CD4-positive, alpha-beta T cell (primary cell): ENCODE data around the gene CC2D1B. TPM values are rescaled to one million over a fixed set of nuclear protein-coding genes. Genes with fewer than 3 reads are reported as not detected.

Experiments used
- ATAC-seq: fragments of 200-7000 bp; cut with Tn5 transposase; one replicate; pipeline ENCODE4 v1.10.0; 2022; ENCODE audit warnings: mild to moderate bottlenecking; ENCODE audit not compliant: poor library complexity
- CTCF ChIA-PET: fragments of 350-600 bp; sonication (Branson Sonifier 250); formaldehyde crosslinking; loops from one replicate; lab custom pipeline; 2021; ENCODE audit warnings: antibody characterized with exemption, inconsistent platforms; lab: Charles Lee
- POLR2A ChIA-PET: fragments of 350-600 bp; sonication (Branson Sonifier 250); formaldehyde crosslinking; loops from one replicate; lab custom pipeline; 2021; ENCODE audit warnings: antibody characterized with exemption, inconsistent platforms; lab: Charles Lee
- DNase-seq, 14 experiments: peaks; one replicate each; pipeline ENCODE4 v3.0.0-alpha.2; 2013 to 2020; ENCODE audit warnings: mixed read lengths in 2 of 14
- H3K27ac ChIP-seq, 2 donors: one replicate each; pipeline versions ENCODE4 v1.5.1 to v1.7.0; 2013; ENCODE audit warnings: low read length in 2 of 2, low read depth in 1 of 2, mild to moderate bottlenecking in 1 of 2
- H3K27me3 ChIP-seq, 2 experiments: 1 replicate in 1 of 2; 2 replicates in 1 of 2; pipeline versions ENCODE4 v1.6.1 to v1.7.0; 2013; ENCODE audit warnings: low read length in 2 of 2, control low read depth in 1 of 2, mild to moderate bottlenecking in 1 of 2, moderate library complexity in 1 of 2; ENCODE audit not compliant: insufficient read depth in 2 of 2, control insufficient read depth in 1 of 2
- H3K36me3 ChIP-seq: one replicate; pipeline ENCODE4 v1.6.1; 2013; ENCODE audit warnings: low read length, control low read depth; ENCODE audit not compliant: insufficient read depth
- H3K4me1 ChIP-seq: one replicate; pipeline ENCODE4 v1.6.1; 2013; ENCODE audit warnings: low read length, control low read depth; ENCODE audit not compliant: insufficient read depth
- H3K4me3 ChIP-seq: one replicate; pipeline ENCODE4 v1.5.1; 2013; ENCODE audit warnings: mild to moderate bottlenecking, low read length, moderate library complexity
- H3K9me3 ChIP-seq, 2 experiments: 1 replicate in 1 of 2; 2 replicates in 1 of 2; pipeline versions ENCODE4 v1.6.1 to v1.7.0; 2013; ENCODE audit warnings: low read length in 2 of 2, mild to moderate bottlenecking in 2 of 2, control low read depth in 1 of 2, moderate library complexity in 1 of 2; ENCODE audit not compliant: control insufficient read depth in 1 of 2, insufficient read depth in 1 of 2
- H3K27ac Mint-ChIP-seq: one replicate; pipeline ENCODE4 v1.8.0; 2020; ENCODE audit warnings: mixed read lengths
- H3K27me3 Mint-ChIP-seq: one replicate; pipeline ENCODE4 v1.8.0; 2021; ENCODE audit warnings: mixed read lengths
- H3K36me3 Mint-ChIP-seq: one replicate; pipeline ENCODE4 v1.8.0; 2021; ENCODE audit warnings: low read depth, mixed read lengths
- H3K4me1 Mint-ChIP-seq: one replicate; pipeline ENCODE4 v1.8.0; 2021; ENCODE audit warnings: low read depth, mixed read lengths
- H3K4me3 Mint-ChIP-seq: one replicate; pipeline ENCODE4 v1.8.0; 2020; ENCODE audit warnings: mild to moderate bottlenecking, mixed read lengths
- H3K9me3 Mint-ChIP-seq: one replicate; pipeline ENCODE4 v1.8.0; 2020; ENCODE audit warnings: mixed read lengths
- CTCF ChIP-seq: fragments of 200-600 bp; IDR thresholded peaks from one replicate; pipeline ENCODE4 v1.8.0; 2022; ENCODE audit warnings: antibody characterized with exemption, mild to moderate bottlenecking
- intact Hi-C, 2 experiments: fragments of 100-400 bp; cut with DNase I in 1 of 2; cut with micrococcal nuclease in 1 of 2; formaldehyde crosslinking; loops; one replicate each; pipeline versions ENCODE4 v1.15.1 to v1.9.0; 2023 to 2025; cut with DNase I, micrococcal nuclease
- total RNA-seq, 174 experiments: library from RNA in 2 of 174; stranded (reverse) in 2 of 174; gene quantifications; one replicate each; pipeline ENCODE4 v1.2.3 and lab custom pipeline; 2021 to 2026

Gene CC2D1B
- total RNA-seq, 2 experiments from 2014 or later: 46.5 to 47.5 TPM

GRCh38 chr1:52399629-52400028 is 33.6 kb upstream of the CC2D1B start:
- H3K4me3 Mint-ChIP-seq: no peak overlapping the region
- ChIA-PET POLR2A (no interaction called here), CTCF (interaction anchor here (0.6 kb wide), 1 partner anchor 157 kb away, joined by 3 read pairs; no protein-coding TSS in a partner anchor)
- ATAC-seq (no peak), DNase-seq (no peak)
- H3K4me3 ChIP-seq: no peak overlapping the region
- no peaks in the 10 kb centered on the region for H3K27me3 Mint-ChIP-seq
- no peak overlapping the region for H3K27ac ChIP-seq
- H3K9me3 ChIP-seq: no peaks in the 10 kb centered on the region
- TF ChIP-seq CTCF: no peak
- H3K27me3 ChIP-seq: no peaks in the 10 kb centered on the region
- H3K27ac Mint-ChIP-seq: no peak overlapping the region
- no peaks in the 10 kb centered on the region for H3K9me3 Mint-ChIP-seq
- H3K36me3 Mint-ChIP-seq: peaks cover 7% of the 10 kb centered on the region
- H3K4me1 Mint-ChIP-seq: peaks cover 13% of the 10 kb centered on the region
- H3K4me1 ChIP-seq: peaks cover 5% of the 10 kb centered on the region
- H3K36me3 ChIP-seq: no peaks in the 10 kb centered on the region
- intact Hi-C loops: loop anchor here in 1 of 2 experiments (5.0 to 10.0 kb wide), 4 partner anchors 255 to 525 kb away; partner anchors contain the start of genes BTF3L4, ECHDC2, SCP2 and TXNDC12

GRCh38 chr1:52393174-52393573 is 27.2 kb upstream of the CC2D1B start:
- TF ChIP-seq CTCF: no peak
- no peaks in the 10 kb centered on the region for H3K36me3 ChIP-seq
- no peaks in the 10 kb centered on the region for H3K36me3 Mint-ChIP-seq
- H3K4me3 Mint-ChIP-seq: no peak overlapping the region
- no peaks in the 10 kb centered on the region for H3K27me3 ChIP-seq
- no peak overlapping the region for H3K27ac Mint-ChIP-seq
- no peak for ATAC-seq
- CTCF ChIA-PET: no interaction called here
- DNase-seq: no peak
- no peaks in the 10 kb centered on the region for H3K4me1 Mint-ChIP-seq
- POLR2A ChIA-PET: no interaction called here
- no peaks in the 10 kb centered on the region for H3K9me3 ChIP-seq
- no peaks in the 10 kb centered on the region for H3K9me3 Mint-ChIP-seq
- H3K27ac ChIP-seq: no peak overlapping the region
- no peaks in the 10 kb centered on the region for H3K27me3 Mint-ChIP-seq
- intact Hi-C loops: no loop called here
- no peak overlapping the region for H3K4me3 ChIP-seq
- H3K4me1 ChIP-seq: no peaks in the 10 kb centered on the region

- DNase-seq (no peak), ATAC-seq (no peak)
- peaks cover 3% of the 10 kb centered on the region for H3K36me3 ChIP-seq
- TF ChIP-seq CTCF: no peak
- no peak overlapping the region for H3K27ac Mint-ChIP-seq
- no peaks in the 10 kb centered on the region for H3K27me3 ChIP-seq
- no peak overlapping the region for H3K4me3 ChIP-seq
- H3K27ac ChIP-seq: no peak overlapping the region
- no peaks in the 10 kb centered on the region for H3K4me1 ChIP-seq
- intact Hi-C loops: no loop called here
- ChIA-PET POLR2A (no interaction called here), CTCF (no interaction called here)
- no peaks in the 10 kb centered on the region for H3K4me1 Mint-ChIP-seq
- H3K27me3 Mint-ChIP-seq: no peaks in the 10 kb centered on the region
- H3K36me3 Mint-ChIP-seq: no peaks in the 10 kb centered on the region
- H3K4me3 Mint-ChIP-seq: no peak overlapping the region
- H3K9me3 ChIP-seq: no peaks in the 10 kb centered on the region
- no peaks in the 10 kb centered on the region for H3K9me3 Mint-ChIP-seq
These were observed 20.5 kb upstream of the CC2D1B start for GRCh38 chr1:52386458-52386857.
